Left lung (tissue), 10 donors: ENCODE results near the gene PMM2. TPM values are rescaled to one million over a fixed set of nuclear protein-coding genes. Genes with fewer than 3 reads are reported as not detected.
"Not testable (repeated sequence)": the region's sequence is repeated elsewhere in the genome, so short reads cannot be mapped to it uniquely, and the experiment has no call there.

Source experiments
- ATAC-seq: fragments of 200-7000 bp; cut with Tn5 transposase; one replicate; pipeline ENCODE4 v1.9.1; 2020; ENCODE audit warnings: moderate library complexity
- DNase-seq, 4 donors: peaks; one replicate each; pipeline ENCODE4 v3.0.0-alpha.2; 2013 to 2020
- H3K27ac ChIP-seq, 2 donors: fragments of 200-600 bp; sonication (generic) in 1 of 2; one replicate each; pipeline versions ENCODE4 v1.5.0 to v1.8.0; 2020 to 2021
- H3K27me3 ChIP-seq, 2 donors: fragments of 200-600 bp; sonication (generic) in 1 of 2; one replicate each; pipeline versions ENCODE4 v1.5.0 to v1.8.0; 2020 to 2021
- H3K36me3 ChIP-seq, 2 donors: fragments of 200-600 bp; sonication (generic) in 1 of 2; one replicate each; pipeline versions ENCODE4 v1.5.0 to v1.8.0; 2020 to 2021
- H3K4me1 ChIP-seq, 2 donors: fragments of 200-600 bp; one replicate each; pipeline ENCODE4 v1.8.0; 2021
- H3K4me3 ChIP-seq, 2 donors: fragments of 200-600 bp; sonication (generic) in 1 of 2; one replicate each; pipeline versions ENCODE4 v1.5.0 to v1.8.0; 2020 to 2021; ENCODE audit warnings: mild to moderate bottlenecking in 1 of 2
- H3K9me3 ChIP-seq, 2 donors: fragments of 200-600 bp; sonication (generic) in 1 of 2; one replicate each; pipeline versions ENCODE4 v1.5.0 to v1.8.0; 2020 to 2021
- intact Hi-C, 2 donors: fragments of 100-400 bp; cut with DNase I; formaldehyde crosslinking; loops; one replicate each; pipeline versions ENCODE4 v1.11.2 to v1.14.2; 2022
- polyA plus RNA-seq, 6 donors: library from polyadenylated mRNA; unstranded; fragments of 120-200 nt; gene quantifications; one replicate each; pipeline ENCODE4 v1.2.1, GENCODE V29; 2013; ENCODE audit not compliant: insufficient read length in 6 of 6
- total RNA-seq, 2 donors: library from RNA; stranded (reverse); fragmentation: NEBNext Ultra II Directional; extraction: Animal tissue kit (Norgen Biotek cat#: 25700); gene quantifications; one replicate each; pipeline ENCODE4 v1.2.1, GENCODE V29; 2021
- TF ChIP-seq, protein P1 (sequence below), 2 donors: fragments of 200-600 bp; sonication (generic) in 1 of 2; IDR thresholded peaks; one replicate each; pipeline versions ENCODE4 v1.5.0 to v1.8.0; 2021; ENCODE audit warnings: antibody characterized with exemption in 2 of 2
- donor health status: DM: no; HTN: yes; CAD: no.
- donor health status: DM: no; HTN: no; CAD: no.

The PMM2 gene
- total and polyA plus RNA-seq, 8 donors, result 19.2 to 38.2 (median 22.9) TPM

DNA sequence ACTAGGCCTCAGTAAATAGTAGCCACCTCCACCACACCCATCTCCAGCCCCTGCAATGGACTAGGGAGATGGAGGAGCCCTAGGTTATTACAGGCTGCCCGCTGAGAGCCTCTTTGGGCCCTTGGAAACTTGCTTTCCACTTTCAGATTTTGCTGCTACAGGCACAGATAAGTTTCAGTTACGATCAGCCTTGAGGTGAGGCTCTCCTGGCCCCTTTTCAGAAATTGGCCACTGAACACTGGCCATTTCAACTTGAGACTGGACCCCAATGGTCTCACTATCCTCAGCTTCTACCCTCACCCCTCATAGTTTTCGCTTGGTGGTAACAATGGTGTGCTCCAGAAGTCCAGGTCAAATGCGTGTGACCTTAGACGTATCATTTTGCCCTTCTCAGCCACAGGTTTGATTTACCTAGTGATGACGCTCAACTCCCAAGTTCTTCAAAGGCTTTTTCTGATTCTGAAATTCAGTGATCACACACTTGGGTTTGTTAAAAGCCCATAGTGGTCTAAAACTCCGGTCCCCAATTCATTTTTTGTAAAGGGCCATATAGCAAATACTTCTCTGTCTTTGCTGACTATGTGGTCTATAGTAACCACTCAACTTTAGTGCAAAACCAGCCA is 1.0 kb downstream of the PMM2 start:
- Histone ChIP-seq H3K4me3 (peak overlapping the region; percentile 78 to 100), H3K4me1 (peaks cover 19 to 44% of the 10 kb centered on the region in 2 donors), H3K27me3 (no peaks in the 10 kb centered on the region), H3K36me3 (peaks cover 0 to 38% of the 10 kb centered on the region in 2 donors), H3K27ac (peak overlapping the region in 1 of 2 donors; percentile 81), H3K9me3 (no peaks in the 10 kb centered on the region)
- TF ChIP-seq, protein P1, sequence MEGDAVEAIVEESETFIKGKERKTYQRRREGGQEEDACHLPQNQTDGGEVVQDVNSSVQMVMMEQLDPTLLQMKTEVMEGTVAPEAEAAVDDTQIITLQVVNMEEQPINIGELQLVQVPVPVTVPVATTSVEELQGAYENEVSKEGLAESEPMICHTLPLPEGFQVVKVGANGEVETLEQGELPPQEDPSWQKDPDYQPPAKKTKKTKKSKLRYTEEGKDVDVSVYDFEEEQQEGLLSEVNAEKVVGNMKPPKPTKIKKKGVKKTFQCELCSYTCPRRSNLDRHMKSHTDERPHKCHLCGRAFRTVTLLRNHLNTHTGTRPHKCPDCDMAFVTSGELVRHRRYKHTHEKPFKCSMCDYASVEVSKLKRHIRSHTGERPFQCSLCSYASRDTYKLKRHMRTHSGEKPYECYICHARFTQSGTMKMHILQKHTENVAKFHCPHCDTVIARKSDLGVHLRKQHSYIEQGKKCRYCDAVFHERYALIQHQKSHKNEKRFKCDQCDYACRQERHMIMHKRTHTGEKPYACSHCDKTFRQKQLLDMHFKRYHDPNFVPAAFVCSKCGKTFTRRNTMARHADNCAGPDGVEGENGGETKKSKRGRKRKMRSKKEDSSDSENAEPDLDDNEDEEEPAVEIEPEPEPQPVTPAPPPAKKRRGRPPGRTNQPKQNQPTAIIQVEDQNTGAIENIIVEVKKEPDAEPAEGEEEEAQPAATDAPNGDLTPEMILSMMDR (IDR thresholded peaks at IDR 0.05), result no peak
- intact Hi-C loops, result loop anchor here in 1 of 2 donors (10.0 kb wide), 1 partner anchor 134 kb away; no protein-coding TSS in a partner anchor
- DNase-seq (no peak), ATAC-seq (peak; percentile 10)

DNA sequence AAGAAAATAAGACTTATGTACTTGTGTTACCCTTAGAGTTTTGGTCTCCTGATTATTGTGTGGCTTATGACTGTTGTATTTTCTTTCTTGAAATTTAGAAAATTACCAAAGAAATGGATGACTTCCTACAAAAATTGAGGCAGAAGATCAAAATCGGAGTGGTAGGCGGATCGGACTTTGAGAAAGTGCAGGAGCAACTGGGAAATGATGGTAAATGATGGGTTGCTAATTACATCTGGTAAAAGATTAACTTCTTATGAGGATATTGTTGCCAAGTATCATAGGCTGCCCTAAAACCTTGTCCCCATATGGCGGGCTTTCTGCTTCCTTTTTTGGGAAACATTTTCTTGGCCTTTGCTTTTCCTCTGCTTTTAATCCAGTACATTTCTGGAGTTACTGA is 4.1 kb downstream of the PMM2 start:
- Histone ChIP-seq H3K27ac (no peak overlapping the region), H3K36me3 (peaks cover 0 to 68% of the 10 kb centered on the region in 2 donors), H3K9me3 (no peaks in the 10 kb centered on the region), H3K4me1 (peaks cover 15 to 36% of the 10 kb centered on the region in 2 donors), H3K4me3 (no peak overlapping the region), H3K27me3 (no peaks in the 10 kb centered on the region)
- intact Hi-C loops, result no loop called here
- TF ChIP-seq, protein P1 (IDR thresholded peaks at IDR 0.05), result no peak
- DNase-seq (no peak), ATAC-seq (no peak)

DNA sequence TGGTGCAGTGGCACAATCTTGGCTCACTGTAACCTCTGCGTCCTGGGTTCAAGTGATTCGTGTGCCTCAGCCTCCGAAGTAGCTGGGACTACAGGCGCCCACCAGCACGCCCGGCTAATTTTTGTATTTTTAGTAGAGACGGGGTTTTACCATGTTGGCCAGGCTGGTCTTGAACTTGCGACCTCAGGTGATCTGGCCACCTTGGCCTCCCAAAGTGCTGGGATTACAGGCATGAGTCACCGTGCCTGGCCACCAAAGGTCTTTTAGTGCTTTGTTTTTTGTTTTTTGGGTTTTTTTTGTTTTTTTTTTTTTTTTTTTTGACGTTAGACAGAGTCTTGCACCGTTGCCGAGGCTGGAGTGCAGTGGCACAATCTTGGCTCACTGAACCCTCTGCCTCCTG is 6.1 kb downstream of the PMM2 start:
- H3K27ac ChIP-seq, ATAC-seq, intact Hi-C loops, H3K4me3 ChIP-seq, H3K27me3 ChIP-seq, H3K9me3 ChIP-seq, DNase-seq: not testable (repeated sequence)
- Histone ChIP-seq H3K36me3 (peaks cover 0 to 89% of the 10 kb centered on the region in 2 donors), H3K4me1 (peaks cover 10 to 25% of the 10 kb centered on the region in 2 donors)

DNA sequence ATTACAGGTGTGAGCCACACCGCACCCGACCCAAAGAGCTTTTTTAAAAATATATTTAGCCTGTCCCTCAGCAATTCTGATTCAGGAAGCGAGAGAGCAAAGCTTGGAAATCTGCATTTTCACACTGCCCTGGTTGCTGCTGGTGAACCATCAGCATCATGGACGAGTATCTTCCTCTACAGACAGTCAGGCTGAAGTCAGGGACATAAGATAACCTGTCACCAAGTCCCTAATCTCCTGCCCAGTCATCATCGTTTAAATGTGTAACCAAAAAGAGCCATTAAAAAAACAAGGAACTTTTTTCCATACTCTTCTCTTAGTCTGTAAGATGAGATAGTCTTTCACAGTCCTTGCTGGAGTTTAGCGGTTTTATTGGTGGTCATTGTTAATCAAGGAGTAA is 6.7 kb downstream of the PMM2 start:
- TF ChIP-seq, protein P1 (IDR thresholded peaks at IDR 0.05), result no peak
- H3K27me3 ChIP-seq, result no peaks in the 10 kb centered on the region
- H3K9me3 ChIP-seq, result no peaks in the 10 kb centered on the region
- H3K36me3 ChIP-seq, result peaks cover 0 to 94% of the 10 kb centered on the region in 2 donors
- no peak overlapping the region for H3K4me3 ChIP-seq
- intact Hi-C loops, result no loop called here
- H3K4me1 ChIP-seq, result peaks cover 4 to 19% of the 10 kb centered on the region in 2 donors
- ATAC-seq, result no peak
- H3K27ac ChIP-seq, result no peak overlapping the region
- DNase-seq, result no peak

DNA sequence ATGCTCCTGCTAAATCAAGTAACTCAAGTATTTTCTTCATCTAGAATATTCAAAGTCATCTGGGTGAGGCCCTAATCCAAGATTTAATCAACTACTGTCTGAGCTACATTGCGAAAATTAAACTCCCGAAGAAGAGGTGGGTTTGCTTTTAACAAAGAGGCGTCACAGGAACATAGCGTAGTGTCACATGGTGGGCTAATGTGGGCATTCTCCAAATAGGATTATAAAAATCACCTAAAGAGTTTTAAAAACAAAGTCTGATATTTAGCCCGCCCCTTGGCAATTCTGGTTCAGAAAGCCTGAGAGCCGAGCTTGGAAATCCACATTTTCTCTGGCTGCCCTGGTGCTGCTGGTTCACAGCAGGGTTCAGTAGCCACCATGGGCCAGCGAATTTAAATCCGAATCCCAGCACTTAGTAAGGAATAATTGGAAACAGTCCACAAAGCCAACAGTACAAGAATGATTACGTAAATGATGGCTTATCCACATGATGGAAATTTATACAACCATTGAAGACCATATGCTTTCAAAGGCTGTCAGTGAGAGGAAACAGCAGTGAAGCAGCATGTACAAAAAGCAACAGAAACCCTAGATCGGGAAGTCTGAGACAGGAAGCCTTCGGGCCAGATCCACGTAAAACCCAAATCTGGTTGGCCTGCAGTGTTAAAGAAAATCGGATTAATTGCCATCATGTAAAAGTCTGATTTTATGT is 8.8 kb downstream of the PMM2 start:
- H3K4me3 ChIP-seq, result no peak overlapping the region
- no peaks in the 10 kb centered on the region for H3K9me3 ChIP-seq
- TF ChIP-seq, protein P1 (IDR thresholded peaks at IDR 0.05), result no peak
- DNase-seq, result no peak
- ATAC-seq, result no peak
- intact Hi-C loops, result no loop called here
- peaks cover 0 to 100% of the 10 kb centered on the region in 2 donors for H3K36me3 ChIP-seq
- H3K4me1 ChIP-seq, result no peaks in the 10 kb centered on the region
- H3K27me3 ChIP-seq, result no peaks in the 10 kb centered on the region
- H3K27ac ChIP-seq, result no peak overlapping the region
